ENCODE results near the gene PARP12.

DNA sequence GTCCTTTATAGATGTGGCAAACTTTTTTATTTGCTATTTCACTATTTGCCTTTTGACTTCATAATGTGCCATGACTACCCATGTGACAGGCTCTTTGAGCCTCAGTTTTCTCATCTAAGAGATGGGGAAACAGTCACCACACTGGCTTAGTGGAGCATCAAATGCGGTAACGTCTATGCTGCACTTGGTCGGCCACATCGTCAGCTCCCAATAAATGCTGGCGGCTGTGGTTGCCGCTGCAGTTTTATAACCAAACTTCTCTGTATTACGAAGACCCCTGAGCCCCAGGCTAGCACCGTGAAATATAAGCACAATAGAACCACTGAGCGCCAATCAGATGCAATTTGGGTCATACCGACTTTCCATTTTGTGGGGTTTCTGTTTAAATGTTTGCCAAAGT is 56.2 kb downstream of the PARP12 start:
- TF ChIP-seq, protein P1, sequence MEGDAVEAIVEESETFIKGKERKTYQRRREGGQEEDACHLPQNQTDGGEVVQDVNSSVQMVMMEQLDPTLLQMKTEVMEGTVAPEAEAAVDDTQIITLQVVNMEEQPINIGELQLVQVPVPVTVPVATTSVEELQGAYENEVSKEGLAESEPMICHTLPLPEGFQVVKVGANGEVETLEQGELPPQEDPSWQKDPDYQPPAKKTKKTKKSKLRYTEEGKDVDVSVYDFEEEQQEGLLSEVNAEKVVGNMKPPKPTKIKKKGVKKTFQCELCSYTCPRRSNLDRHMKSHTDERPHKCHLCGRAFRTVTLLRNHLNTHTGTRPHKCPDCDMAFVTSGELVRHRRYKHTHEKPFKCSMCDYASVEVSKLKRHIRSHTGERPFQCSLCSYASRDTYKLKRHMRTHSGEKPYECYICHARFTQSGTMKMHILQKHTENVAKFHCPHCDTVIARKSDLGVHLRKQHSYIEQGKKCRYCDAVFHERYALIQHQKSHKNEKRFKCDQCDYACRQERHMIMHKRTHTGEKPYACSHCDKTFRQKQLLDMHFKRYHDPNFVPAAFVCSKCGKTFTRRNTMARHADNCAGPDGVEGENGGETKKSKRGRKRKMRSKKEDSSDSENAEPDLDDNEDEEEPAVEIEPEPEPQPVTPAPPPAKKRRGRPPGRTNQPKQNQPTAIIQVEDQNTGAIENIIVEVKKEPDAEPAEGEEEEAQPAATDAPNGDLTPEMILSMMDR (IDR thresholded peaks at IDR 0.05) = no peak
- TF ChIP-seq POLR2AphosphoS5 (IDR thresholded peaks at IDR 0.05) = no peak
